SK-N-SH treated with all-trans-retinoic acid at 6 μM for 48 hours (cell line): ENCODE results near the gene EPRS1.

Experiments
- ARNTL ChIP-seq: fragments of 450-650 bp; formaldehyde crosslinking; IDR thresholded peaks from 2 replicates; pipeline ENCODE4 v1.5.0; 2020; ENCODE audit warnings: low read depth, mild to moderate bottlenecking, moderate library complexity, borderline replicate concordance
- ISL1 ChIP-seq: fragments of 250-450 bp; sonication (Bioruptor Pico); IDR thresholded peaks from 2 replicates; pipeline ENCODE4 v2.1.2; 2022; ENCODE audit warnings: mild to moderate bottlenecking, moderate library complexity
- OSR1 ChIP-seq: fragments of 250-450 bp; sonication (Bioruptor Pico); IDR thresholded peaks from 2 replicates; pipeline ENCODE4 v1.8.0; 2022; ENCODE audit warnings: moderate library complexity, mild to moderate bottlenecking, inconsistent platforms
- PATZ1 ChIP-seq: fragments of 250-450 bp; sonication (Bioruptor Pico); IDR thresholded peaks from 2 replicates; pipeline ENCODE4 v1.8.0; 2020; ENCODE audit warnings: mild to moderate bottlenecking, moderate library complexity, borderline replicate concordance
- ZFP30 ChIP-seq: fragments of 450-650 bp; formaldehyde crosslinking; IDR thresholded peaks from 2 replicates; pipeline ENCODE4 v1.5.0; 2022; ENCODE audit warnings: mild to moderate bottlenecking, moderate library complexity

- no peak for TF ChIP-seq PATZ1 (CRISPR knock-in tag)
- TF ChIP-seq OSR1 (CRISPR knock-in tag) = no peak
- TF ChIP-seq ISL1 (CRISPR knock-in tag) = no peak
- no peak for TF ChIP-seq ZFP30
- TF ChIP-seq ARNTL (CRISPR knock-in tag) = no peak
Measured at GRCh38 chr1:220045356-220046051, 801 bp downstream of the EPRS1 start.
